ENCODE results near the gene FOXB2.
A peak's percentile ranks its signal among the peaks of the same experiment; 100 is the strongest.

FOXB2 gene

GRCh38 chr9:76996700-76997099, 22.8 kb upstream of the FOXB2 start:
- no peak overlapping the region for H3K27ac ChIP-seq
- no peak for TF ChIP-seq FOXP2 (optimal IDR thresholded peaks at IDR 0.05; ENCODE audit: control extremely low read depth, extremely low read length, insufficient read depth)
- no peak for TF ChIP-seq EZH2 (IDR thresholded peaks at IDR 0.05)
- TF ChIP-seq POLR2AphosphoS5 (IDR thresholded peaks at IDR 0.05; ENCODE audit: borderline replicate concordance, low read depth, low read length): no peak
- DNase-seq (ENCODE audit: low read depth, low spot score): no peak

DNA sequence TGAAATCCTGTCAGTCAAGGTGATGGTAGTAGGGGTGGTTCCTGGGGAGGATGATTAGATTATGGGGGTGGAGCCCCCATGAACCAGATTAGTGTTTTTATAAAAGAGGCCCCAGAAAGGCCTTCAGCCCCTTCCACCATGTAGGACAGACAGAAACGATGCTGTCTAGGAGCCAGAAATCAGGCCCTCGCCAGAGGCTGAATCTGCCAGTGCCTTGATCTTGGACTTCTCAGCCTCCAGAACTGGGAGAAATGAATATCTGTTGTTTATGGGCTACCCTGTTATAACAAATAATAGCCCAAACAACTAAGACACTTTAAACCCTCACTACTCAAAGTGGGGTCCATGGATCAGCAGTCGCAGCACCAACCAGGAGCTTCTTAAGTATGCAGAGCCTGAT, 20.2 kb upstream of the FOXB2 start:
- DNase-seq (ENCODE audit: low read depth, low spot score): no peak
- no peak overlapping the region for H3K9ac ChIP-seq (ENCODE audit: insufficient read length)
- no peak overlapping the region for H3K27ac ChIP-seq
- TF ChIP-seq EZH2 (IDR thresholded peaks at IDR 0.05): no peak
- no peaks in the 10 kb centered on the region for H3K9me3 ChIP-seq (ENCODE audit: low read depth, low read length)
- no peak overlapping the region for H3K4me3 ChIP-seq
- H3K36me3 ChIP-seq (ENCODE audit: insufficient read depth, low read length): no peaks in the 10 kb centered on the region

More at GRCh38 chr9:76996700-76997099, 22.8 kb upstream of the FOXB2 start:
- Histone ChIP-seq H3K9ac (ENCODE audit: insufficient read length) (no peak overlapping the region), H3K36me3 (ENCODE audit: insufficient read depth, low read length) (no peaks in the 10 kb centered on the region), H3K4me3 (no peak overlapping the region), H3K9me3 (ENCODE audit: low read depth, low read length) (no peaks in the 10 kb centered on the region)

GRCh38 chr9:77000330-77000729, 19.1 kb upstream of the FOXB2 start:
- Histone ChIP-seq H3K4me3 (no peak overlapping the region), H3K27ac (no peak overlapping the region), H3K9ac (ENCODE audit: insufficient read length) (no peak overlapping the region), H3K36me3 (ENCODE audit: insufficient read depth, low read length) (no peaks in the 10 kb centered on the region), H3K9me3 (ENCODE audit: low read depth, low read length) (no peaks in the 10 kb centered on the region)
- TF ChIP-seq FOXP2 (optimal IDR thresholded peaks at IDR 0.05; ENCODE audit: control extremely low read depth, extremely low read length, insufficient read depth): no peak
- no peak for TF ChIP-seq EZH2 (IDR thresholded peaks at IDR 0.05)
- TF ChIP-seq POLR2AphosphoS5 (IDR thresholded peaks at IDR 0.05; ENCODE audit: borderline replicate concordance, low read depth, low read length): no peak
- no peak for DNase-seq (ENCODE audit: low read depth, low spot score)

DNA sequence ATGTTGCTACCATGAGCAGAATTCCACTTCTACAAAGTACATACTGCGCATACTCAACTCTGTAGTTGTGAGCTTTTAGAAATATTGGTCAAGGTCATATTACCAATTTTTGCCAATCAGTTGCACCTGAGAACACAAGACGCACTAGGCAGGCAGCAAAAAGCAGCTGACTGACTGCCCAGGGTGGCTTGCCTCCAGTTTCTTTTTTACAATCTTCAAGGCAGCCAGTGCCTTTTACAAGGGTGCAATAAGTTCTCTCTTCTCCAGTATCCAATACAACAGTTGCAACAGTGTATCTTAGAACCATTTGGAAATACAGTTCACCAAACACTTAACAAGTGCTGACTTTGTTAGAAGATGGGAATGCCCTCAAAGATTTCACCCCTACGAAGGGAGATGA, 16.1 kb upstream of the FOXB2 start:
- H3K9me3 ChIP-seq (ENCODE audit: low read depth, low read length): no peaks in the 10 kb centered on the region

DNA sequence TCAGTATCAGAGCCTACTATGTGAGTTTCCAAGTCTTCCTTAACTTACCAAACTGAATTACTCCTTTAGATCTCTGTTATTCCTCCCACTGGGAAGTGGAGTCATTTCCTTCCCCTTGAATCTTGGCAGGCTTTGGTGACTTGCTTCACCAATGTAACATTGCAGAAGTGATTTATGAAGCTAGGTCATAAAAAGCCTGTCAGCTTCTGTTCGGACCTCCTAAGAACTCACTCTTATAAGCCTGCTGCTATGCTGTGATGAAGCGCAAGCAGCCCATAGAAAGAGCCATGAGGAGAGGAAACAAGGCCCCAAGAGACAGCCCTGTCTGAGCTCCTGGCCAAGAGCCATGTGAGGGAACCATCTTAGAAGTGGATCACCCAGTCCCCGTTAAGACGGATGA, 14.2 kb upstream of the FOXB2 start:
- Histone ChIP-seq H3K9ac (ENCODE audit: insufficient read length) (no peak overlapping the region), H3K9me3 (ENCODE audit: low read depth, low read length) (no peaks in the 10 kb centered on the region), H3K4me3 (no peak overlapping the region), H3K27ac (no peak overlapping the region), H3K36me3 (ENCODE audit: insufficient read depth, low read length) (no peaks in the 10 kb centered on the region)
- DNase-seq (ENCODE audit: low read depth, low spot score): no peak
- TF ChIP-seq POLR2AphosphoS5 (IDR thresholded peaks at IDR 0.05; ENCODE audit: borderline replicate concordance, low read depth, low read length): no peak
- TF ChIP-seq EZH2 (IDR thresholded peaks at IDR 0.05): no peak
- TF ChIP-seq FOXP2 (optimal IDR thresholded peaks at IDR 0.05; ENCODE audit: control extremely low read depth, extremely low read length, insufficient read depth): no peak

More for the DNA sequence above, 16.1 kb upstream of the FOXB2 start:
- no peaks in the 10 kb centered on the region for H3K36me3 ChIP-seq (ENCODE audit: insufficient read depth, low read length)
- TF ChIP-seq EZH2 (IDR thresholded peaks at IDR 0.05): no peak
- TF ChIP-seq FOXP2 (optimal IDR thresholded peaks at IDR 0.05; ENCODE audit: control extremely low read depth, extremely low read length, insufficient read depth): no peak
- no peak for TF ChIP-seq POLR2AphosphoS5 (IDR thresholded peaks at IDR 0.05; ENCODE audit: borderline replicate concordance, low read depth, low read length)
- no peak overlapping the region for H3K9ac ChIP-seq (ENCODE audit: insufficient read length)
- no peak overlapping the region for H3K4me3 ChIP-seq
- no peak overlapping the region for H3K27ac ChIP-seq
- no peak for DNase-seq (ENCODE audit: low read depth, low spot score)

- Histone ChIP-seq H3K4me3 (no peak overlapping the region), H3K27ac (no peak overlapping the region), H3K9ac (ENCODE audit: insufficient read length) (no peak overlapping the region), H3K36me3 (ENCODE audit: insufficient read depth, low read length) (no peaks in the 10 kb centered on the region), H3K9me3 (ENCODE audit: low read depth, low read length) (no peaks in the 10 kb centered on the region)
- DNase-seq (ENCODE audit: low read depth, low spot score): no peak
- TF ChIP-seq FOXP2 (optimal IDR thresholded peaks at IDR 0.05; ENCODE audit: control extremely low read depth, extremely low read length, insufficient read depth) (no peak), EZH2 (IDR thresholded peaks at IDR 0.05) (no peak), POLR2AphosphoS5 (IDR thresholded peaks at IDR 0.05; ENCODE audit: borderline replicate concordance, low read depth, low read length) (no peak)
Observed at GRCh38 chr9:77010527-77010926, 8.9 kb upstream of the FOXB2 start.

DNA sequence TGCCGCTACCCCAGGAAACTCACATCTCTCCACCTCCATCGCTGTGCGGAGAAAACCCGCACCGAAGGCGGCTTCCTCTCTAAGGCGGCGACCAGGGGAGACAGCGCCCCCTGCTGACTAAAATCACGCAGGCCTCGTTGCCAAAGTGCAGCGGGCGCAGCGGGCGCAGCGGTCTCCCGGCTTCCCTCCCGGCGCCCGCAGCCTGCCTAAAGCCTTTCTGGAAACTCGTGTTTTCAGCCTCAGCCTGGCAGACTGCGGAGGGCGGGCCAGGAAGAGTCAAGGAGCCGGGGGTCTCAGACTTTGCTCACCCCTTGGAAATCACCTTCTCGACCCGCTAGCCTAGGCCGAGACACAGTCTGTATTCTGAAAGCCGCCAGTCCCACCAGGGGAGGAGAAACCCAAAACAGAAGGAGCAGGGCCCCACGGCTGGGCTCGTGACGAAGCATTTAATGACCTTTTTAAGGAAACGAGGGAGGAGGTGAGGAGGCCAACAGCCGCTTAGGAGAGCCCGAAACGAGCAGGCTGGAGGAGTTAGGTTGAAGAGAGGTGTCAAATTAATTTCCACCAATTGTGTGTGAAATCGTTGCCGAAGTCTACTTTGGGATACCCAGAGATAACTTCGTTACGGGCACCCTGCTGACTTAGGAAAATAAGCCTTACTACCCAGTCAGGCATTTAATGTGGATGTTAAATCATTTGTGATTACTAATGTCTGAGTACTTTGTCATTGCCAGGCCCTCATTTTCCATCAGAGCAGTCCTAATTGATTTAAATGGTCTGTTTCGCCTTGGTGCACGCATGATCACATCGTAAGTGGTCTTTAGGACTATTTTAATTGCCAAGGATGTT, 7.3 kb upstream of the FOXB2 start:
- H3K9ac ChIP-seq (ENCODE audit: insufficient read length): no peak overlapping the region
- no peak for DNase-seq (ENCODE audit: low read depth, low spot score)
- no peaks in the 10 kb centered on the region for H3K36me3 ChIP-seq (ENCODE audit: insufficient read depth, low read length)
- H3K9me3 ChIP-seq (ENCODE audit: low read depth, low read length): no peaks in the 10 kb centered on the region
- TF ChIP-seq EZH2 (IDR thresholded peaks at IDR 0.05) (peak; percentile 33), FOXP2 (optimal IDR thresholded peaks at IDR 0.05; ENCODE audit: control extremely low read depth, extremely low read length, insufficient read depth) (no peak)
- peak overlapping the region; percentile 61 for H3K4me3 ChIP-seq
- H3K27ac ChIP-seq: no peak overlapping the region

- no peak for DNase-seq (ENCODE audit: low read depth, low spot score)
- Histone ChIP-seq H3K9ac (ENCODE audit: insufficient read length) (no peak overlapping the region), H3K4me3 (no peak overlapping the region), H3K27ac (no peak overlapping the region), H3K36me3 (ENCODE audit: insufficient read depth, low read length) (no peaks in the 10 kb centered on the region), H3K9me3 (ENCODE audit: low read depth, low read length) (no peaks in the 10 kb centered on the region)
- TF ChIP-seq FOXP2 (optimal IDR thresholded peaks at IDR 0.05; ENCODE audit: control extremely low read depth, extremely low read length, insufficient read depth) (no peak), POLR2AphosphoS5 (IDR thresholded peaks at IDR 0.05; ENCODE audit: borderline replicate concordance, low read depth, low read length) (no peak), EZH2 (IDR thresholded peaks at IDR 0.05) (no peak)
Observed at GRCh38 chr9:77013206-77013931, 6.1 kb upstream of the FOXB2 start.

Data from SK-N-MC (cell line).